ENCODE results near the gene MBLAC1. TPM values are rescaled to one million over a fixed set of nuclear protein-coding genes. Genes with fewer than 3 reads are reported as not detected.
A peak's percentile ranks its signal among the peaks of the same experiment; 100 is the strongest.
"Not testable (repeated sequence)": the region's sequence is repeated elsewhere in the genome, so short reads cannot be mapped to it uniquely, and the experiment has no call there.

The MBLAC1 gene
- polyA plus RNA-seq, 3 donors = 0.57 to 0.81 (median 0.59) TPM

- TF ChIP-seq CTCF (IDR thresholded peaks at IDR 0.05) = no peak
- DNase-seq = peak in 1 of 3 donors; percentile 50
- peaks cover 0 to 3% (median 0%) of the 10 kb centered on the region in 7 donors for H3K9me3 Mint-ChIP-seq
- Histone ChIP-seq H2AFZ (ENCODE audit: insufficient read depth, low read depth, low read length, poor library complexity, severe bottlenecking) (peak overlapping the region; percentile 61), H3K4me2 (replicated peaks; ENCODE audit: extremely low read depth, low read length, poor library complexity, severe bottlenecking) (peak overlapping the region; percentile 6), H3K79me2 (ENCODE audit: insufficient read depth, low read length) (no peaks in the 10 kb centered on the region), H3K4me3 (replicated peaks in 1 of 3; ENCODE audit: low read depth in 2 of 3, low read length in 3 of 3) (peak overlapping the region in 1 of 3 experiments; percentile 19), H3K27me3 (ENCODE audit: control insufficient read depth in 2 of 2, insufficient read depth in 2 of 2, low read length in 2 of 2) (no peaks in the 10 kb centered on the region), H3K36me3 (replicated peaks in 1 of 2; ENCODE audit: control insufficient read depth in 1 of 2, insufficient read depth in 2 of 2, low read length in 2 of 2) (no peaks in the 10 kb centered on the region), H3K4me1 (ENCODE audit: control insufficient read depth in 1 of 2, insufficient read depth in 2 of 2, low read length in 2 of 2) (peaks cover 23 to 28% of the 10 kb centered on the region in 2 donors), H3K27ac (ENCODE audit: low read depth in 1 of 2, low read length in 2 of 2) (peak overlapping the region in 1 of 2 donors; percentile 42), H3K9ac (ENCODE audit: insufficient read depth, low read length, poor library complexity, severe bottlenecking) (no peak overlapping the region), H3K9me3 (replicated peaks in 1 of 2; ENCODE audit: control insufficient read depth in 1 of 2, insufficient read depth in 1 of 2, low read length in 2 of 2) (no peaks in the 10 kb centered on the region), H4K20me1 (ENCODE audit: insufficient read depth, low read length) (no peaks in the 10 kb centered on the region)
- intact Hi-C loops (cut with micrococcal nuclease) = loop anchor here in 1 of 2 donors (10.0 kb wide), 1 partner anchor 213 kb away; the partner anchor contains the start of gene PILRB
- H3K36me3 Mint-ChIP-seq = no peaks in the 10 kb centered on the region
- H3K27me3 Mint-ChIP-seq (ENCODE audit: low read depth in 3 of 3) = peaks cover 0 to 10% (median 2%) of the 10 kb centered on the region in 3 donors
- H3K27ac Mint-ChIP-seq = peak overlapping the region in 6 of 7 donors; percentile 62 to 84 (median 74)
- H3K4me3 Mint-ChIP-seq = peak overlapping the region in 1 of 2 donors; percentile 81
- H3K4me1 Mint-ChIP-seq = peaks cover 27% of the 10 kb centered on the region
- WGBS (ENCODE audit: insufficient coverage) = no CpG with 5 or more reads among the region's 3 CpGs
These were observed 14.8 kb downstream of the MBLAC1 start for GRCh38 chr7:100141555-100141949.

GRCh38 chr7:100142461-100142860 lies 15.7 kb downstream of the MBLAC1 start:
- H3K27ac Mint-ChIP-seq = peak overlapping the region in 1 of 7 donors; percentile 28
- intact Hi-C loops (cut with micrococcal nuclease) = loop anchor here in 1 of 2 donors (10.0 kb wide), 1 partner anchor 212 kb away; the partner anchor contains the start of gene PILRB
- H3K27ac ChIP-seq (ENCODE audit: low read depth in 1 of 2, low read length in 2 of 2) = no peak overlapping the region

GRCh38 chr7:100146350-100146749 lies 19.6 kb downstream of the MBLAC1 start:
- H4K20me1 ChIP-seq (ENCODE audit: insufficient read depth, low read length); H3K9me3 ChIP-seq (replicated peaks in 1 of 2; ENCODE audit: control insufficient read depth in 1 of 2, insufficient read depth in 1 of 2, low read length in 2 of 2); H3K27me3 ChIP-seq (ENCODE audit: control insufficient read depth in 2 of 2, insufficient read depth in 2 of 2, low read length in 2 of 2); H3K9ac ChIP-seq (ENCODE audit: insufficient read depth, low read length, poor library complexity, severe bottlenecking); H3K4me2 ChIP-seq (replicated peaks; ENCODE audit: extremely low read depth, low read length, poor library complexity, severe bottlenecking); H3K27ac ChIP-seq (ENCODE audit: low read depth in 1 of 2, low read length in 2 of 2); H3K27me3 Mint-ChIP-seq (ENCODE audit: low read depth in 3 of 3); H3K4me3 ChIP-seq (replicated peaks in 1 of 3; ENCODE audit: low read depth in 2 of 3, low read length in 3 of 3); H3K9me3 Mint-ChIP-seq; H2AFZ ChIP-seq (ENCODE audit: insufficient read depth, low read depth, low read length, poor library complexity, severe bottlenecking); H3K36me3 ChIP-seq (replicated peaks in 1 of 2; ENCODE audit: control insufficient read depth in 1 of 2, insufficient read depth in 2 of 2, low read length in 2 of 2): not testable (repeated sequence)
- H3K4me1 ChIP-seq (ENCODE audit: control insufficient read depth in 1 of 2, insufficient read depth in 2 of 2, low read length in 2 of 2) = peaks cover 44 to 55% of the 10 kb centered on the region in 2 donors
- no CpG with 5 or more reads among the region's 4 CpGs for WGBS (ENCODE audit: insufficient coverage)
- peak in 2 of 3 donors; percentile 39 to 42 for DNase-seq
- intact Hi-C loops (cut with micrococcal nuclease) = loop anchor here in 1 of 2 donors (10.0 kb wide), 1 partner anchor 208 kb away; the partner anchor contains the start of gene PILRB
- H3K79me2 ChIP-seq (ENCODE audit: insufficient read depth, low read length) = peaks cover 31% of the 10 kb centered on the region
- H3K4me3 Mint-ChIP-seq = peak overlapping the region in 1 of 2 donors; percentile 16
- peaks cover 48% of the 10 kb centered on the region for H3K4me1 Mint-ChIP-seq
- H3K27ac Mint-ChIP-seq = peak overlapping the region in 5 of 7 donors; percentile 20 to 49 (median 37)
- H3K36me3 Mint-ChIP-seq = peaks cover 6 to 12% of the 10 kb centered on the region in 2 donors

More at GRCh38 chr7:100142461-100142860, 15.7 kb downstream of the MBLAC1 start:
- peaks cover 23 to 28% of the 10 kb centered on the region in 2 donors for H3K4me1 ChIP-seq (ENCODE audit: control insufficient read depth in 1 of 2, insufficient read depth in 2 of 2, low read length in 2 of 2)
- peaks cover 32% of the 10 kb centered on the region for H3K4me1 Mint-ChIP-seq
- no peak overlapping the region for H3K4me3 Mint-ChIP-seq
- no peaks in the 10 kb centered on the region for H3K27me3 ChIP-seq (ENCODE audit: control insufficient read depth in 2 of 2, insufficient read depth in 2 of 2, low read length in 2 of 2)
- no peaks in the 10 kb centered on the region for H3K36me3 ChIP-seq (replicated peaks in 1 of 2; ENCODE audit: control insufficient read depth in 1 of 2, insufficient read depth in 2 of 2, low read length in 2 of 2)
- peaks cover 0 to 10% (median 2%) of the 10 kb centered on the region in 3 donors for H3K27me3 Mint-ChIP-seq (ENCODE audit: low read depth in 3 of 3)
- no peak overlapping the region for H3K4me3 ChIP-seq (replicated peaks in 1 of 3; ENCODE audit: low read depth in 2 of 3, low read length in 3 of 3)
- H3K36me3 Mint-ChIP-seq = no peaks in the 10 kb centered on the region
- DNase-seq = no peak
- H2AFZ ChIP-seq (ENCODE audit: insufficient read depth, low read depth, low read length, poor library complexity, severe bottlenecking) = no peak overlapping the region
- peaks cover 0 to 3% (median 0%) of the 10 kb centered on the region in 7 donors for H3K9me3 Mint-ChIP-seq
- 100% methylated on average over 2 of the region's 3 CpGs for WGBS (ENCODE audit: insufficient coverage)
- H3K9ac ChIP-seq (ENCODE audit: insufficient read depth, low read length, poor library complexity, severe bottlenecking) = no peak overlapping the region
- no peaks in the 10 kb centered on the region for H3K79me2 ChIP-seq (ENCODE audit: insufficient read depth, low read length)
- TF ChIP-seq CTCF (IDR thresholded peaks at IDR 0.05) = no peak
- H3K9me3 ChIP-seq (replicated peaks in 1 of 2; ENCODE audit: control insufficient read depth in 1 of 2, insufficient read depth in 1 of 2, low read length in 2 of 2) = no peaks in the 10 kb centered on the region
- no peak overlapping the region for H3K4me2 ChIP-seq (replicated peaks; ENCODE audit: extremely low read depth, low read length, poor library complexity, severe bottlenecking)
- no peaks in the 10 kb centered on the region for H4K20me1 ChIP-seq (ENCODE audit: insufficient read depth, low read length)
